HG02623 (cell line): ENCODE data around the gene EDN2.

Experiments used
- ATAC-seq: cut with Tn5 transposase; IDR thresholded peaks from one replicate; pipeline ENCODE4 v1.9.1; 2021; ENCODE audit warnings: moderate library complexity; ENCODE audit not compliant: unreplicated experiment

EDN2 gene

GRCh38 chr1:41440321-41441085 lies 44.0 kb downstream of the EDN2 start:
- no peak for ATAC-seq

GRCh38 chr1:41439234-41439633 lies 45.2 kb downstream of the EDN2 start:
- ATAC-seq = no peak

GRCh38 chr1:41438711-41439110 lies 45.8 kb downstream of the EDN2 start:
- ATAC-seq = no peak

- ATAC-seq = no peak
Measured at GRCh38 chr1:41437011-41437355, 47.5 kb downstream of the EDN2 start.

- no peak for ATAC-seq
Measured at GRCh38 chr1:41436281-41437010, 48.0 kb downstream of the EDN2 start.

- no peak for ATAC-seq
Measured at GRCh38 chr1:41435570-41436178, 48.8 kb downstream of the EDN2 start.

- ATAC-seq = no peak
Measured at GRCh38 chr1:41434748-41435449, 49.6 kb downstream of the EDN2 start.

- ATAC-seq = no peak
Measured at GRCh38 chr1:41434306-41434705, 50.2 kb downstream of the EDN2 start.

GRCh38 chr1:41433501-41433900 lies 51.0 kb downstream of the EDN2 start:
- no peak for ATAC-seq

GRCh38 chr1:41432481-41433280 lies 51.8 kb downstream of the EDN2 start:
- no peak for ATAC-seq

GRCh38 chr1:41431490-41432350 lies 52.8 kb downstream of the EDN2 start:
- no peak for ATAC-seq

- ATAC-seq = no peak
Measured at GRCh38 chr1:41430582-41430981, 53.9 kb downstream of the EDN2 start.

- no peak for ATAC-seq
Measured at GRCh38 chr1:41430069-41430468, 54.4 kb downstream of the EDN2 start.

- no peak for ATAC-seq
Measured at GRCh38 chr1:41429641-41430035, 54.8 kb downstream of the EDN2 start.
